Panc1 (cell line): ENCODE results near the gene FAM167B. TPM values are rescaled to one million over a fixed set of nuclear protein-coding genes. Genes with fewer than 3 reads are reported as not detected.

ENCODE experiments used
- ATAC-seq: fragments of 200-7000 bp; cut with Tn5 transposase; 2 replicates; pipeline ENCODE4 v1.9.1; 2020; ENCODE audit warnings: mild to moderate bottlenecking, moderate library complexity
- BruUV-seq: library from RNA; stranded (reverse); fragments of 400-500 nt; replicated peaks from 2 replicates; lab custom pipeline; 2021; lab: Mats Ljungman, UMichigan
- CTCF ChIA-PET: fragments of 300-600 bp; sonication (Branson Sonifier 250); formaldehyde crosslinking; loops from one replicate; lab custom pipeline; 2022; ENCODE audit warnings: antibody characterized with exemption; lab: Charles Lee
- POLR2A ChIA-PET: fragments of 300-600 bp; sonication (Branson Sonifier 250); formaldehyde crosslinking; loops from one replicate; lab custom pipeline; 2022; ENCODE audit warnings: antibody characterized with exemption; lab: Charles Lee
- DNase-seq: peaks from one replicate; pipeline ENCODE4 v3.0.0-alpha.2; 2010; ENCODE audit warnings: low read depth, low spot score
- H3K27ac ChIP-seq: 2 replicates; pipeline ENCODE4 v1.5.1; 2011; ENCODE audit warnings: mild to moderate bottlenecking, low read length, inconsistent platforms
- H3K27me3 ChIP-seq: fragments of 200-500 bp; sonication (Bioruptor generic); 2 replicates; pipeline ENCODE4 v1.6.0; 2014; ENCODE audit warnings: low read length, inconsistent platforms; ENCODE audit not compliant: control insufficient read depth, insufficient read depth
- H3K36me3 ChIP-seq: fragments of 200-500 bp; sonication (Bioruptor generic); 2 replicates; pipeline ENCODE4 v1.5.1; 2014; ENCODE audit warnings: inconsistent platforms, mild to moderate bottlenecking, low read length, moderate library complexity; ENCODE audit not compliant: control insufficient read depth, insufficient read depth
- H3K4me1 ChIP-seq: 2 replicates; pipeline ENCODE4 v1.5.1; 2011; ENCODE audit warnings: inconsistent platforms, mild to moderate bottlenecking, low read length, moderate library complexity; ENCODE audit not compliant: control insufficient read depth, insufficient read depth
- H3K4me3 ChIP-seq, 2 experiments: 2 replicates each; pipeline ENCODE4 v1.5.1; 2011 to 2012; ENCODE audit warnings: low read depth in 2 of 2, low read length in 2 of 2, mild to moderate bottlenecking in 2 of 2, inconsistent platforms in 1 of 2, moderate library complexity in 1 of 2
- H3K9me3 ChIP-seq: fragments of 200-500 bp; sonication (Bioruptor generic); 2 replicates; pipeline ENCODE4 v1.5.1; 2014; ENCODE audit warnings: low read depth, mild to moderate bottlenecking, inconsistent platforms, low read length, moderate library complexity; ENCODE audit not compliant: control insufficient read depth, insufficient read depth
- CTCF ChIP-seq: fragments of 450-650 bp; IDR thresholded peaks from 2 replicates; pipeline ENCODE4 v1.5.1; 2017; ENCODE audit warnings: mild to moderate bottlenecking
- POLR2AphosphoS5 ChIP-seq: IDR thresholded peaks from 2 replicates; pipeline ENCODE4 v1.6.1; 2012; ENCODE audit warnings: mild to moderate bottlenecking, low read depth, low read length, moderate library complexity
- REST ChIP-seq, 2 experiments: IDR thresholded peaks; 2 replicates each; pipeline ENCODE4 v1.6.1; 2011 to 2012; ENCODE audit warnings: low read depth in 2 of 2, control low read depth in 1 of 2, low read length in 1 of 2, mild to moderate bottlenecking in 1 of 2, moderate library complexity in 1 of 2; ENCODE audit not compliant: insufficient read depth in 1 of 2
- SIN3A ChIP-seq: IDR thresholded peaks from 2 replicates; pipeline ENCODE4 v1.6.1; 2012; ENCODE audit warnings: low read depth, mild to moderate bottlenecking, low read length, moderate library complexity, borderline replicate concordance; ENCODE audit not compliant: insufficient read depth
- TCF7L2 ChIP-seq: IDR thresholded peaks from 2 replicates; pipeline ENCODE4 v1.6.1; 2011; ENCODE audit warnings: mild to moderate bottlenecking, low read depth, low read length, inconsistent platforms
- in situ Hi-C: cut with HindIII; loops from 2 replicates; pipeline ENCODE4 v1.10.0; 2016; ENCODE audit warnings: low sequenced_read_pairs, low pct_unique_long_range_greater_than_20kb
- intact Hi-C: fragments of 100-400 bp; cut with micrococcal nuclease; formaldehyde crosslinking; loops from one replicate; pipeline ENCODE4 v1.10.0; 2022; ENCODE audit not compliant: unreplicated experiment
- total RNA-seq: library from RNA; stranded (reverse); gene quantifications from one replicate; pipeline ENCODE4 v1.2.1, GENCODE V29; 2021; ENCODE audit not compliant: unreplicated experiment

Gene FAM167B
- total RNA-seq, 1 experiment from 2014 or later: 1.9 TPM

- TF ChIP-seq CTCF (no peak), POLR2AphosphoS5 (peak; percentile 38; the same call in 1 of the 2 replicates)
- Histone ChIP-seq H3K27ac (peak overlapping the region; percentile 57), H3K4me1 (peaks cover 12% of the 10 kb centered on the region), H3K9me3 (no peaks in the 10 kb centered on the region), H3K36me3 (no peaks in the 10 kb centered on the region), H3K27me3 (no peaks in the 10 kb centered on the region), H3K4me3 (no peak overlapping the region)
- peak; percentile 12 for ATAC-seq
- intact Hi-C loops: no loop called here
- ChIA-PET CTCF (interaction anchor here (1.0 kb wide), 1 partner anchor 27 kb away, joined by 3 read pairs; no protein-coding TSS in a partner anchor), POLR2A (interaction anchor here (0.6 kb wide), 1 partner anchor 16 kb away, joined by 6 read pairs; no protein-coding TSS in a partner anchor)
- BruUV-seq: TSS peak; percentile 89
- no peak for DNase-seq
- in situ Hi-C loops: no loop called here
Observed at GRCh38 chr1:32242341-32242851, 4.6 kb upstream of the FAM167B start.

GRCh38 chr1:32247452-32247851 lies 430 bp downstream of the FAM167B start:
- CTCF ChIA-PET: interaction anchor here (0.5 to 1.0 kb wide), 4 partner anchors 36 to 58 kb away, joined by 4 to 21 read pairs (median 8); no protein-coding TSS in a partner anchor
- no peak overlapping the region for H3K27ac ChIP-seq

More at GRCh38 chr1:32247452-32247851, 430 bp downstream of the FAM167B start:
- no peak for ATAC-seq
- POLR2A ChIA-PET: interaction anchor here (0.5 kb wide), 1 partner anchor 24 kb away, joined by 7 read pairs; no protein-coding TSS in a partner anchor
- in situ Hi-C loops: no loop called here
- H3K4me3 ChIP-seq: no peak overlapping the region
- H3K9me3 ChIP-seq: no peaks in the 10 kb centered on the region
- no peaks in the 10 kb centered on the region for H3K27me3 ChIP-seq
- H3K36me3 ChIP-seq: no peaks in the 10 kb centered on the region
- DNase-seq: no peak
- no TSS peak for BruUV-seq
- H3K4me1 ChIP-seq: peaks cover 10% of the 10 kb centered on the region
- TF ChIP-seq REST (IDR thresholded peaks at IDR 0.05; ENCODE audit: insufficient read depth in 1 of 2, low read depth in 2 of 2, low read length in 1 of 2) (no peak), POLR2AphosphoS5 (no peak), CTCF (no peak), TCF7L2 (no peak), SIN3A (no peak)
- intact Hi-C loops: no loop called here
